Fibroblast of lung (primary cell): ENCODE data around the gene ZCCHC2.

ENCODE experiments used
- EZH2 ChIP-seq: IDR thresholded peaks from 2 replicates; pipeline ENCODE4 v1.5.1; 2012; ENCODE audit warnings: low read length, control low read depth, mild to moderate bottlenecking; ENCODE audit errors: missing control alignments
- TF ChIP-seq, protein P1 (sequence below), 2 donors: IDR thresholded peaks in 1 of 2; conservative IDR thresholded peaks in 1 of 2; 1 replicate in 1 of 2; 2 replicates in 1 of 2; pipeline ENCODE4 v1.5.1; 2011 to 2012; ENCODE audit warnings: low read length in 2 of 2, control low read depth in 1 of 2, inconsistent platforms in 1 of 2, low read depth in 1 of 2, mild to moderate bottlenecking in 1 of 2

DNA sequence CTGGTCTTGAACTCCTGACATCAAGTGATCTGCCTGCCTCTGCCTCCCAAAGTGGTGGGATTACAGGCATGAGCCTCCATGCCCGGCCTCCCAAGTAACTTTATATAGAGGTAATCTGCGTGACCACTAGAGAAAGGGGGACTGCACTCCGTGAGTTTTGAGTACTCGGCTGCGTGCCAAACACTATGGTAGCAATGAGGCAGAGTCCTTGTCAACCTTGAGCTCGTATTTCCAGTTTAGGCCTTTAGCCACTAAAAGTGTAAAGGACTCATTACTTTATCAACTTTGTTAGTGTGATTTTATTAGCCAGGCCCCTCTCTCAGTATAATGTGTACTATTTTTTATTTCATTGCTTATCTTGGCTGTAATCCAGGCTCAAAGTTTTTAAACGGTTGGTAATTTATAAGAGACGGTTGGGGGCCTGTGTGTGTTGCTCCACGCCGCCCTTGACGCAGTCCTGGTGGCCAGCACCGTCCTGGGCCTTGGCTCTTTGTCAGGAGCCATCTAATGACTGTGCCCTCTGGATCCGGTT is 56.2 kb downstream of the ZCCHC2 start:
- TF ChIP-seq, protein P1, sequence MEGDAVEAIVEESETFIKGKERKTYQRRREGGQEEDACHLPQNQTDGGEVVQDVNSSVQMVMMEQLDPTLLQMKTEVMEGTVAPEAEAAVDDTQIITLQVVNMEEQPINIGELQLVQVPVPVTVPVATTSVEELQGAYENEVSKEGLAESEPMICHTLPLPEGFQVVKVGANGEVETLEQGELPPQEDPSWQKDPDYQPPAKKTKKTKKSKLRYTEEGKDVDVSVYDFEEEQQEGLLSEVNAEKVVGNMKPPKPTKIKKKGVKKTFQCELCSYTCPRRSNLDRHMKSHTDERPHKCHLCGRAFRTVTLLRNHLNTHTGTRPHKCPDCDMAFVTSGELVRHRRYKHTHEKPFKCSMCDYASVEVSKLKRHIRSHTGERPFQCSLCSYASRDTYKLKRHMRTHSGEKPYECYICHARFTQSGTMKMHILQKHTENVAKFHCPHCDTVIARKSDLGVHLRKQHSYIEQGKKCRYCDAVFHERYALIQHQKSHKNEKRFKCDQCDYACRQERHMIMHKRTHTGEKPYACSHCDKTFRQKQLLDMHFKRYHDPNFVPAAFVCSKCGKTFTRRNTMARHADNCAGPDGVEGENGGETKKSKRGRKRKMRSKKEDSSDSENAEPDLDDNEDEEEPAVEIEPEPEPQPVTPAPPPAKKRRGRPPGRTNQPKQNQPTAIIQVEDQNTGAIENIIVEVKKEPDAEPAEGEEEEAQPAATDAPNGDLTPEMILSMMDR (conservative IDR thresholded peaks at IDR 0.05 in 1 of 2, IDR thresholded peaks at IDR 0.05 in 1 of 2; ENCODE audit: low read depth in 1 of 2, low read length in 2 of 2), result no peak
- no peak for TF ChIP-seq EZH2
